SK-N-MC (cell line): Measurements from ENCODE around the gene SMCO4.

Experiments
- EZH2 ChIP-seq: fragments of 200-600 bp; sonication (generic); IDR thresholded peaks from one replicate; pipeline ENCODE4 v1.6.1; 2017; ENCODE audit warnings: antibody characterized with exemption
- FOXP2 ChIP-seq: optimal IDR thresholded peaks from 2 replicates; pipeline ENCODE3; 2011; ENCODE audit warnings: mild to moderate bottlenecking, moderate library complexity; ENCODE audit not compliant: insufficient read depth; ENCODE audit errors: extremely low read length, control extremely low read depth
- POLR2AphosphoS5 ChIP-seq: IDR thresholded peaks from 2 replicates; pipeline ENCODE4 v1.6.1; 2012; ENCODE audit warnings: mild to moderate bottlenecking, low read depth, low read length, borderline replicate concordance

DNA sequence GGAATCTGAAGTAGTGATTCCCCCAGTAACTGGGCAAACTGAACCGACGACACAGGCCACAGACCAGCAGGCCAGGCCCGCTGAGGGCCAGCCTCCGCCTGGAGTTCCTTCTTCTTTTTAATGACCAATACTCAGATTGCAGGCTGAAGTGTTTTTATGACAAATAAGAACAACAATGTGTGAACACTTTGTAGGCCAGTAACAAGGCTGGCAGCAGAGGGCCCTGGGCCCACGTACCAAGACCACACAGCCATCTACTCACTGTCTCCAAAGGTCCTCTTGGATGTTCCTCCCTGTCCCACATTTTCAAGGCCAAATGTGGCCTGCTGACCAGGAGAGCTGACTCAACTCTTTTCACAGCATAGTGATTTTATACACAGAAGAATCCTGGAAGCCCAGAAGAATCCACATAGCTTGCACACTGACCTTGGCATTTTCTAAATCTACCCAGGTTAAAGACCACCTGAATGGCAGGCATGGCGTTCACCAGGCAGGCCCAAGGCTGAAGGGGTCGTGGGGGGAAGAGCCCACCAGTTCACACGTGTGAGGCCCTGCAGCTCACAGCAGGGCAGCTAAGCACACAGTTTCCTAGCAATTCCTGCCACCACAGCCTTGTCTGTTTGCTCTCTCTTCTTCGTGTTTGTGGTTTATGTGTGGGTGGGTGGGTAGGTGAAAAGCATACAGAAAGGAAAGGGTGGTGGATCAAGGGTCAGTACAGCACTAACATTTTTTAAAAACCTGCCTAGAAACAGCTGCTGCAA is 13.3 kb downstream of the SMCO4 start:
- no peak for TF ChIP-seq EZH2
- TF ChIP-seq POLR2AphosphoS5: no peak
- no peak for TF ChIP-seq FOXP2
